ENCODE results near the gene PLEKHM3. TPM values are rescaled to one million over a fixed set of nuclear protein-coding genes. Genes with fewer than 3 reads are reported as not detected.

The PLEKHM3 gene
- total and polyA plus RNA-seq, 2 of the 4 experiments (the other 2 are of a cell fraction): 2.4 to 11.3 TPM

GRCh38 chr2:207828361-207829057 is 196.8 kb downstream of the PLEKHM3 start:
- CTCF ChIA-PET: no interaction called here
- Histone ChIP-seq H3K36me3 (ENCODE audit: control insufficient read depth, insufficient read depth, low read length) (peaks cover 1% of the 10 kb centered on the region; the same call in 1 of the 2 replicates), H2AFZ (replicated peaks; ENCODE audit: low read length, poor library complexity) (no peak overlapping the region), H4K5ac (ENCODE audit: low read depth, low read length) (no peak overlapping the region), H3K79me1 (ENCODE audit: low read depth in 1 of 2, low read length in 2 of 2) (no peaks in the 10 kb centered on the region), H3K9me3 (ENCODE audit: control insufficient read depth, insufficient read depth, low read length) (no peaks in the 10 kb centered on the region), H2AK9ac (replicated peaks; ENCODE audit: low read depth, low read length, poor library complexity) (no peak overlapping the region), H3K27me3 (ENCODE audit: control insufficient read depth, insufficient read depth, low read length) (no peaks in the 10 kb centered on the region), H3K9me1 (ENCODE audit: insufficient read depth, low read length) (no peaks in the 10 kb centered on the region; the same call in 1 of the 2 replicates), H2BK120ac (ENCODE audit: low read depth, low read length) (no peak overlapping the region), H3K4me3 (ENCODE audit: insufficient read depth, low read depth, low read length) (no peak overlapping the region), H3K27ac (ENCODE audit: insufficient read depth, low read length) (no peak overlapping the region), H4K20me1 (ENCODE audit: insufficient read depth, low read length) (no peaks in the 10 kb centered on the region), H2AK5ac (ENCODE audit: low read depth, low read length) (no peak overlapping the region), H2BK5ac (ENCODE audit: low read depth, low read length, poor library complexity, severe bottlenecking) (no peak overlapping the region), H3K4ac (ENCODE audit: low read depth, low read length) (no peak overlapping the region), H2BK20ac (ENCODE audit: low read depth, low read length) (no peak overlapping the region), H4K8ac (ENCODE audit: low read depth in 2 of 2, low read length in 2 of 2) (no peak overlapping the region), H3K14ac (replicated peaks; ENCODE audit: low read depth, low read length) (no peak overlapping the region), H3K4me2 (ENCODE audit: low read depth, low read length) (no peak overlapping the region), H3K23ac (ENCODE audit: low read depth, low read length) (no peak overlapping the region), H2BK15ac (ENCODE audit: low read depth, low read length) (no peak overlapping the region), H4K91ac (ENCODE audit: insufficient read depth, low read depth, low read length) (no peak overlapping the region), H3K18ac (ENCODE audit: low read depth, low read length) (no peak overlapping the region), H3K4me1 (ENCODE audit: control insufficient read depth, insufficient read depth, low read length) (peaks cover 2% of the 10 kb centered on the region; the same call in 1 of the 2 replicates), H3K9ac (ENCODE audit: low read depth, low read length) (no peak overlapping the region), H3K56ac (ENCODE audit: extremely low read depth, insufficient read depth, low read length) (no peak overlapping the region; the same call in 1 of the 2 replicates)
- BruUV-seq (replicated peaks): no TSS peak
- intact Hi-C loops (cut with micrococcal nuclease): no loop called here
- peak; percentile 20 for DNase-seq
- POLR2A ChIA-PET (ENCODE audit: unreplicated experiment): no interaction called here
- in situ Hi-C loops (cut with MboI; ENCODE audit: low sequenced_read_pairs): no loop called here
- TF ChIP-seq CTCF (conservative IDR thresholded peaks at IDR 0.05; ENCODE audit: low read depth, low read length): no peak
- TF ChIP-seq MAZ (IDR thresholded peaks at IDR 0.05; ENCODE audit: borderline replicate concordance, low read depth, low read length): no peak
- no peak for TF ChIP-seq RFX5 (IDR thresholded peaks at IDR 0.05; ENCODE audit: low read depth, low read length)
- no peak for TF ChIP-seq BHLHE40 (IDR thresholded peaks at IDR 0.05; ENCODE audit: low read depth, low read length)
- 94% methylated on average over 9 of the region's 12 CpGs; no CpG with 5 or more reads in 1 of the 2 experiments for WGBS, 2 experiments (ENCODE audit: extremely low coverage in 2 of 2, insufficient read length in 1 of 2)
- peak; percentile 53 for ATAC-seq (ENCODE audit: low read depth)
- dilution Hi-C loops (cut with HindIII; ENCODE audit: low sequenced_read_pairs, unreplicated experiment): no loop called here

All from IMR-90 (cell line).